ENCODE measurements around the gene ATP6V1C2.
A peak's percentile ranks its signal among the peaks of the same experiment; 100 is the strongest.

DNA sequence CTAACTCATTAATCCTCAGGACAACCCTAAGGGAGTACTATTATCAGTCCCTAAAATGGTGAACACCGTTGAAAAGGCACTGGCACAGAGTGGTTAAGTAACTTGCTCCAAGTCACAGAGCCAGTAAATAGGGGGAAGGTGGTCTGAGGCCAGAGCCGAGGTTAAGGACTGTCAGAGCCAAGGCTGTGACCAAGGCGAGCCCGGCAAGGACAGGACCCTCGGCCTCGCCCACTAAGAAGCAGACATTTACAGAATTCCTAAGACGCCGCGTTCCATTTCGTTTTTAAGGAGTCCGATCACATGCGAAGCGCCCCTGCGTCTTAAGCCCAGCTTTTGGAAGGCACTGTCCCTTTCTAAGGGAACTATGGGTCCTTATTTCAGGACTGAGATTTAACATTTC lies 90.1 kb downstream of the ATP6V1C2 start:
- TF ChIP-seq POLR2A (IDR thresholded peaks at IDR 0.05; ENCODE audit: low read depth, low read length): peak; percentile 22
- TF ChIP-seq EZH2 (IDR thresholded peaks at IDR 0.05; ENCODE audit: borderline replicate concordance, low read depth, low read length, severe bottlenecking): no peak

All from endothelial cell of umbilical vein (primary cell).